ENCODE data around the gene ACTA1.

ACTA1 gene

DNA sequence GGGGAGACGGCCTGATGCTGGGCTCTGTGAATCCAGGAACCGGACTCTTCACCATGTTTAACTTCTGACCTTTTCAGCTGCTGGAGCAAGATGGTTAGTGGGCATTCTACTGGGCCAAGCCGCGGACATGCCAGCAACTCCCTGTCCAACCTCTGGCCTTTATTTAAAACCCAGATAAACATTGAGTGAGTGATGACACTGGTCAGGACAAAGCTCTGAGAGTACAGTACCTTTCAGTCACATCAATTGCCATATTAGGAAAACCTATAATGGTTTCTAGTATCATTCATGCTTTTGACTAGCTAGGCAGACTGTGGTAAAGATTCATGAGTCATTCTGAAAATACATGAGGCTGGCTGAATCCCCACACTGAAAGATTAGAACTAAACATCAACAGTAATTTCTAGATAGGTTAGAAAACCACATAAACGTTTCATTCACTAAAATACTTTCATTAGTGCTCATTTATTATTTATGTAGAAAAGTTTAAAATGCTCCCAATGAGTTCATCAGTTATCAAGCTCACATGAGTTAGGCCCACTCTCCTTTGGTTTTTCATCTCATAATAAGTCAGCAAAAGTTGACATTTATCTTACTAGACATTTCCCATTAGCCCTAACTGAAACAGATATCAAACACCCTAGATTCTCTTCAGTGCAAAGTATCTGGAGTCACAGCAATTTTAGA, 7.1 kb upstream of the ACTA1 start:
- no peak overlapping the region for H3K27ac ChIP-seq
- no peak for TF ChIP-seq ZFX (IDR thresholded peaks at IDR 0.05)
- TF ChIP-seq, protein P1, sequence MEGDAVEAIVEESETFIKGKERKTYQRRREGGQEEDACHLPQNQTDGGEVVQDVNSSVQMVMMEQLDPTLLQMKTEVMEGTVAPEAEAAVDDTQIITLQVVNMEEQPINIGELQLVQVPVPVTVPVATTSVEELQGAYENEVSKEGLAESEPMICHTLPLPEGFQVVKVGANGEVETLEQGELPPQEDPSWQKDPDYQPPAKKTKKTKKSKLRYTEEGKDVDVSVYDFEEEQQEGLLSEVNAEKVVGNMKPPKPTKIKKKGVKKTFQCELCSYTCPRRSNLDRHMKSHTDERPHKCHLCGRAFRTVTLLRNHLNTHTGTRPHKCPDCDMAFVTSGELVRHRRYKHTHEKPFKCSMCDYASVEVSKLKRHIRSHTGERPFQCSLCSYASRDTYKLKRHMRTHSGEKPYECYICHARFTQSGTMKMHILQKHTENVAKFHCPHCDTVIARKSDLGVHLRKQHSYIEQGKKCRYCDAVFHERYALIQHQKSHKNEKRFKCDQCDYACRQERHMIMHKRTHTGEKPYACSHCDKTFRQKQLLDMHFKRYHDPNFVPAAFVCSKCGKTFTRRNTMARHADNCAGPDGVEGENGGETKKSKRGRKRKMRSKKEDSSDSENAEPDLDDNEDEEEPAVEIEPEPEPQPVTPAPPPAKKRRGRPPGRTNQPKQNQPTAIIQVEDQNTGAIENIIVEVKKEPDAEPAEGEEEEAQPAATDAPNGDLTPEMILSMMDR (conservative IDR thresholded peaks at IDR 0.05) = no peak

DNA sequence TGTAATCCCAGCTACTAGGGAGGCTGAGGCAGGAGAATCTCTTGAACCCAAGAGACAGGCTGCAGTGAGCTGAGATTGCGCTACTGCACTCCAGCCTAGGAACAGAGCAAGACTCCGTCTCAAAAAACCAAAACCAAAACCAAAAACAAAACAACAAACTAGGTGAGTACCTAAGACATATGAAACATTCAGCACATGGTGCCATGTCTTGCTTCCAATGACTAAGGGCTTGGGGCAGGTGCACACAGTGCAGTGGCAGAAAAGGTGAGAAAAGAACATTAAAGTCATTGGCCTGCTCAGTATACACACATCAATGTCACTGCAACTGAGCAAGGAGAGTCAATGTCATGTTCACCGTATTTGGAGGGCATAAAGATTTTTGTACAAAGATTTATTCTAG, 4.1 kb upstream of the ACTA1 start:
- no peak overlapping the region for H3K27ac ChIP-seq
- TF ChIP-seq, protein P1 (conservative IDR thresholded peaks at IDR 0.05) = no peak
- TF ChIP-seq ZFX (IDR thresholded peaks at IDR 0.05) = no peak

DNA sequence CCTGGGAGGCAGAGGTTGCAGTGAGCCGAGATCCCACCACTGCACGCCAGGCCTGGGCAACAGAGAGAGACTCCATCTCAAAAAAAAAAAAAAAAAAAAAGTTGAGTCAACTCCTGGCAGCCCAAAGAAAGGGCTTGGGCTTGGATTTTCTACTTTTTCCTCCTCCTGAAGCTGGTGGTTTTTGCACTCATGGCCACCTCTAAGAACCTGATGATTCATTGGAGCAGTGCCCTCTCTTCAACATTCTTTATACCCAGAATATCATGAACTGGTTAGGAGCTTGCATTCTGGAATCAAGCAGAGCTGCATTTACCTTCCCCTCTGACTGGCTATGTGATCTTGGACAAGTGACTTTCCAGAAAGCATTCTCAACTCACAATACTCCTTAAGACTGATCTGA, 3.5 kb upstream of the ACTA1 start:
- no peak overlapping the region for H3K27ac ChIP-seq
- no peak for TF ChIP-seq ZFX (IDR thresholded peaks at IDR 0.05)
- TF ChIP-seq, protein P1 (conservative IDR thresholded peaks at IDR 0.05) = no peak

DNA sequence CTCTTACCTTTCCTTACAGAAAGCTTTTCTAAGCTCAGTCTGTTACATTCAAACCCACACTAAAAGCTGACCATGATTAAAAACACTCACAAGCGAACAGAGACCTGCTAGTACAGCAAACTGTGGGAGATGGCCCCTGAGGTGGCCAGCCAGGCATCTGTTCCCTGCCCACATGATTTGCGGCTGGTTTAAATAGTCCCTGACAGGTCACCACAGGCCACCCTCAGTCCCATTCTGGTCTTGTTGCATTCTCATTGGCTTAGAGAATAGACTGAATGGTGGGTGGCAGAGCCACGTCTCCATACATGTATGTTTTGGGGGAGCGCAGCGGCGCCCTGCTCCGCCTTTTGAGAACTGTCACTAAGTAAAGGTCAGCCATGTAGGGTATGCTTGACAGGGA, 2.3 kb upstream of the ACTA1 start:
- TF ChIP-seq ZFX (IDR thresholded peaks at IDR 0.05) = no peak
- TF ChIP-seq, protein P1 (conservative IDR thresholded peaks at IDR 0.05) = no peak
- no peak overlapping the region for H3K27ac ChIP-seq

DNA sequence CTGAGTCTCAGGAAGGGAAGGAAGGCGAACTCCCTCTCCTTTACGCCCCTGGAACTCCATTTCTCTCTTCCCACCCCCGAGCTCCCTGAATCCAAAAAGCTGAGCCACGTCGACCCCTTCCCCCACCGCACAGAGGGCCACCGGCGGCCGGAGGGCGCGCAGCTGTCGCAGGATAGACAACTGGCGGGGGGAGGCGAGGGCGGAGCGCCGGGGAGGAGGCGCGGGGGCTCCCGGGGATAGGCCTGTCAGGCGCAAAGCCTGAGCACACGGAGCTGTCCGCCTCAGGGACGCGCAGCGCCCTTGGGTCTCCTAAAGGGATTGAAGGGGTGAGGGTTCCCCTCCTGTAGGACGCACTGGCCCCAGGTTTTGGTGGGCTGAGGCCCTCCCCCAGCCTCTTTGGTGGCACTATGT, 752 bp upstream of the ACTA1 start:
- no peak for TF ChIP-seq ZFX (IDR thresholded peaks at IDR 0.05)
- TF ChIP-seq, protein P1 (conservative IDR thresholded peaks at IDR 0.05) = no peak
- no peak overlapping the region for H3K27ac ChIP-seq

DNA sequence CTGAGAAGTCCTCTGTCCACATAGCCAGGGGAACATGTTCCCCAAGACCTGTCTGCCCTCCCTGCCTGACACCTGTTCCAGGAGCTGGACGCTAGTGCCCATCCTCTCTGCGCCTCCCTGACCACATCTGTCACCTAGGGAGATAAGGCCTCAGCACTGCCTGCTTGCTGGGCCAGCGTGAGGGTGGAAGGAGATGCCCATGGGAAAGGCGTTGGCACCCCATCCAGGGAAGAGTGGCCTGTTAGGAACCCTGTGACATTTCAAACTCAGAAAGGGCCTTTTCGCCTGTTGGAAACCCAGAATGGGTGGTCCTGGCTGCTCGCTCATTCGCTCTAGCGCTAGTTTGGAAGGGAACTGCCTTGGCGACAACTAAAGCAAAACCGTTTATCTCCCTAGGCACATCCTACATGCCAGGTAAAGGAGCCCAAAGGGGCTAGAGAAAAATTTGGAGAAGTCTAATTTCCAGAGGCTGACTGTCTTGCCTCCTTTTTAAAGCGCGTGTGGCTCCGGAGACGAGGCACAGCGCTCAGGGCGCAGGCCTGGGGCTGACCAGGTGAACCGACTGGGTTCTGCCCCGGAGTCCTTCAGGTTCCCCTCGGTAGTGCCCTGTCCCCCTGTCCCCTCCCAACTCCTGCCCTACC, 410 bp downstream of the ACTA1 start:
- no peak for TF ChIP-seq ZFX (IDR thresholded peaks at IDR 0.05)
- TF ChIP-seq, protein P1 (conservative IDR thresholded peaks at IDR 0.05) = no peak
- H3K27ac ChIP-seq = no peak overlapping the region

DNA sequence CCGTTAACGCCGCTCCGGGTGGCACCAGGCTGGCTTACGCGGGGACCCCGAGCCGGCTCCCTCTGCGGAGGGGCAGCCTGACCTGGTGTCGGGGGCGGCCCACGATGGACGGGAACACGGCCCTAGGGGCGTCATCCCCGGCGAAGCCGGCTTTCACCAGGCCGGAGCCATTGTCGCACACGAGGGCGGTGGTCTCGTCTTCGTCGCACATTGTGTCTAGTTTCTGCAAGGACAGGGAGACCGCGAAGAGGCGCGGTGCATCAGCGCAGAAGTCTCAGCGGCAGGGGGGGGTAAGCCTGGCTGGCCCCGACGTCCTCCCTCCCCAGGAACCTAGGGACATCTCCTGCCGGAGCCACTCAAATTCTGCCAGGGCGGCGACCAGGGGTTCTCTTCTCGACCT, 989 bp downstream of the ACTA1 start:
- no peak overlapping the region for H3K27ac ChIP-seq
- no peak for TF ChIP-seq ZFX (IDR thresholded peaks at IDR 0.05)
- TF ChIP-seq, protein P1 (conservative IDR thresholded peaks at IDR 0.05) = no peak
